Epithelial cell of proximal tubule (primary cell): ENCODE measurements around the gene TSPAN17. TPM values are rescaled to one million over a fixed set of nuclear protein-coding genes. Genes with fewer than 3 reads are reported as not detected.

Experiments
- DNase-seq: peaks from one replicate; pipeline ENCODE4 v3.0.0-alpha.2; 2011; ENCODE audit warnings: low read depth
- H3K4me3 ChIP-seq: 2 replicates; pipeline ENCODE4 v1.5.1; 2011; ENCODE audit warnings: low read depth, mild to moderate bottlenecking, low read length
- CTCF ChIP-seq: conservative IDR thresholded peaks from 2 replicates; pipeline ENCODE4 v1.5.1; 2012; ENCODE audit warnings: low read depth, mild to moderate bottlenecking, low read length
- total RNA-seq: library from RNA; depleted of rRNA; stranded (reverse); fragments of >200 nt; gene quantifications from 2 replicates; pipeline ENCODE4 v1.2.3, GENCODE V29; 2015

Gene TSPAN17
- total RNA-seq, 1 donor from 2014 or later = 29.1 TPM

GRCh38 chr5:176692326-176692725, 45.0 kb downstream of the TSPAN17 start:
- H3K4me3 ChIP-seq = no peak overlapping the region
- DNase-seq = no peak
- no peak for TF ChIP-seq CTCF

- no peak for TF ChIP-seq CTCF
- no peak overlapping the region for H3K4me3 ChIP-seq
- DNase-seq = no peak
These were observed 45.7 kb downstream of the TSPAN17 start for GRCh38 chr5:176692839-176693476.

- no peak for TF ChIP-seq CTCF
- H3K4me3 ChIP-seq = no peak overlapping the region
- DNase-seq = no peak
These were observed 46.2 kb downstream of the TSPAN17 start for GRCh38 chr5:176693477-176693851.

GRCh38 chr5:176694146-176694545, 46.9 kb downstream of the TSPAN17 start:
- H3K4me3 ChIP-seq = no peak overlapping the region
- DNase-seq = no peak
- TF ChIP-seq CTCF = no peak

- no peak for TF ChIP-seq CTCF
- no peak overlapping the region for H3K4me3 ChIP-seq
- no peak for DNase-seq
These were observed 47.3 kb downstream of the TSPAN17 start for GRCh38 chr5:176694631-176695030.

- no peak overlapping the region for H3K4me3 ChIP-seq
- TF ChIP-seq CTCF = no peak
- DNase-seq = no peak
These were observed 47.8 kb downstream of the TSPAN17 start for GRCh38 chr5:176695073-176695472.

GRCh38 chr5:176697267-176697933, 50.1 kb downstream of the TSPAN17 start:
- TF ChIP-seq CTCF = no peak
- no peak overlapping the region for H3K4me3 ChIP-seq
- no peak for DNase-seq
